NCI-H2107 (cell line): ENCODE measurements around the gene HIVEP3.
A peak's percentile ranks its signal among the peaks of the same experiment; 100 is the strongest.

Source experiments
- DNase-seq: peaks from one replicate; lab custom pipeline; 2025; lab: John Stamatoyannopoulos, UW

HIVEP3 gene

DNA sequence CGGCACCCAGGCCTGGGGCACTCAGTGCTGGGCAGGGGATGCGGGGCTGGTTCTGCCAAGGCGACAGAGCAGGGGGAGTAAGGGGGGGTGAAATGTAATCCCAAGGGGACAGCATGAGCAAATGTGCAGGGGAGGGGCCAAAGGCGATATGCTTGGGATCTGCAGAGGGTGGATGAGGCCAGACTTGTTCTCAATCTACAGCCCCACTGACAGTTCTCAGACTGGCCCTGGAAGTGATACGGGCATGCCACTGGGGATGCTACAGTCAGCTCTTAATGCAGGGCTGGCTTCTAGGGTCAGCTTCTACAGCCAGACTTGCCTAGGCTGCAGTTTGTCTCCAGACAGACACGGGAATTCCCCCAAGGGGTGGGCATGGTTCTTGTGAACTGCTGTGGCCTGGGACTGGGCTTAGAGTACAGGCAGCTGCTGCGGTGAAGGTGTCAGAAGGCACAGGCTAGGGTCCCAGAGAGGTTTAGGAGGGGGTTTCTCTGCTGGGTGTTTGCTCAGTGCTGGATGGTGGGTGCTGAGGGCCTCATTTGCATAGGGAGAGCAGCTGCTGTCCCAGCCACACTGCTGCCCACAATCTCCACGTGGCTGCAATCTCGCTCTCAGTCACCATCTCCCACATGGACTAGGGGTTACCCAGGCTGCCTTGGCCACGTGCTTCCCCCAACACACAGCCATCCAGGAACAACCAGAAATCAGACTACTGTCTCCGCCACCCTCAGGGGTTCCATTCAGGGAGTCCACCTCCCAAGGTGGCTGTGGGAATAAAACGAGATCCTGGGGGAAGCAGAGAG lies 190.1 kb downstream of the HIVEP3 start:
- DNase-seq = peak; percentile 66

DNA sequence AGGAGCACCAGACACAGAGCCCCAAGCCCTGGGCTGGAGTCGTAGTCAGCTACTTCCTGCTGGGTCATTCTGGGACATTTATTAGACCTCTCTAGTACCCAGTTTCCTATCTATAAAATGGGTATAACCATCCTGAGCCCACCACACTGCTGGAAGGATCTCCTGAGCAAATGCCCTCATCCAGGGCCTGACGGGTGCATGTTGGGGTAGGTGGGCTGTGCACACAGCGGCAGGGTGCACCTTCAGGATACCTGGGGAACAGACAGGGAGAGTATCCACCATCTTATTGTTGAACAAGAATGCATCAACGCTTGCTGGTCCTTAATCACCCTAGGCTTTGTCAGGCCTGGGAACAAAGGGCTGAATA lies 191.0 kb downstream of the HIVEP3 start:
- DNase-seq = no peak

DNA sequence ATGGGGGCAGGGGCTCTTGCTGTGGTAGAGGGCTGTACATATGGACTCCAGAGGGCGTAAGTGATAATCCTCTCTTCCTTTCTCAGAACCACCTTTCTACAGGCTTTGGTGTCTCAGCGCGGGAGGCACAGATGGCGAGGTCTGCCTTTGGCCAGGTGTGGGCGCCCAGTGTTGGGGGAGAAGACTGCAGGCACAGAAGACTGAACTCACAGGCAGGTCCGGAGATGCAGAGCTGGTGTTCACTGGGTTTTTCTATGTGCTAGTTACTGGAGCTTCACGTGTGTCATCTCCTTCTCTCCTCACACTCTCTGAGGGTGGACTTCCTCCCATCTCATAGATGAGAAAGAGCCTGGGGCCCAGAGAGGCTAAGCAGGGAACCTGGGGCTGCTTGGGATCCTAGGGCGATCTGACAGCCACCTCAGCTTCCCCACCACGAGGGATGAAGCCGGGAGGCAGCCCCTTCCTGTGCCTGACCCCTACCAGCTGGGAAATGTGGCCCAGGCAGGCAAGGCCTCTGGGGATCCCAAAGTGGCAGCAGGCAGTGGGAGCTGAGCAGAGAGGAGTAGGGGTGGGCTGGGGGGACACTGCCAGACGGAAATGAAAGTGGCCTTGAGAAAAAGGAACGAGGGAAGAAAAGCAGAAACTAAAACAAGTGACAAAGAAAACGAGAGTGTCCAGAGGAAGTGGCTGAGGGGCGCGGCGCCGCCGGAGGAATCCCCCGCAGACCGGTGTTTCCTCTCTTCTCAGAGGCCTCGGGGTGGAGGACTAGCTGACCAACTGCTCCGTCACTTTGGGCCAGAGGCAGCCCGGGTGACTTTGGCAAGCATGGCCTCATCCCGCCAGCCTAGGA lies 191.6 kb downstream of the HIVEP3 start:
- DNase-seq = peak; percentile 43

DNA sequence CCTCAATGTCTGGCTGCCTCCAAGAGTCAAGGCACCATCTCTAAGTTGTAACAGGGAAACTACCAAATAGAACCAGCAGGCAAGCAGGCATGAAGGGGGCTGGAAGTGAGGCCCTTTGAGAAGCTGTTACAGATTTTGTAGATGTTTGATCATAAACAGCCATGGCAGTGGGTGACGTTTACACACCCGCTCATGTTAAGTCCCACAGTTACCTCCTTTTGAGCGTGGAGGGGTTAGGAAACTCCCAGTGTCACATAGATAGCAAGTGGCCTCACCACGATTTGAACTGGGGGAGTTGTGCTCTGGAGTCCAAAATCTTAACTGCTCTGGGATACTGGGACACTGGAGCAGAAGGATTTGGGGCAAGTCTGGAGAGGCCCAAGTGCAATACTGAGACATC lies 192.4 kb downstream of the HIVEP3 start:
- no peak for DNase-seq

DNA sequence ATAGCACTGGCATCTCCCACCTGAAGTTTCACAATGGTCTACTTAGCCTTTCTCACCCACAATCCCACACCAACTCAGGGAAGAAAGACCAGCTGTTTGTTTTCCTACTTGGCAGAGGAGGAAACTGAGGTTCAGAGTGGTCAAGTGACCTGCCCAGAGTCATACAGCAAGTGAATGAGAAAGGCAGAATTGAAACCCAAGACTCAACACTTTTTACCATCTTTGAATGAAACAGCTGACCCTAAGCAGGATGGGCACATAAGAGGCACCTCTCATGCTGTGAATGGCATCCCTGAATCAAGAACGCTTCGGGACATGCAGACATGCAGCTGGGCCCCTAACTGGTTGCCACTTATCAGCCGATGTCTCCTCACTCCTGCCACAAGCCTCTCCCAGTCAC lies 193.8 kb downstream of the HIVEP3 start:
- DNase-seq = no peak

DNA sequence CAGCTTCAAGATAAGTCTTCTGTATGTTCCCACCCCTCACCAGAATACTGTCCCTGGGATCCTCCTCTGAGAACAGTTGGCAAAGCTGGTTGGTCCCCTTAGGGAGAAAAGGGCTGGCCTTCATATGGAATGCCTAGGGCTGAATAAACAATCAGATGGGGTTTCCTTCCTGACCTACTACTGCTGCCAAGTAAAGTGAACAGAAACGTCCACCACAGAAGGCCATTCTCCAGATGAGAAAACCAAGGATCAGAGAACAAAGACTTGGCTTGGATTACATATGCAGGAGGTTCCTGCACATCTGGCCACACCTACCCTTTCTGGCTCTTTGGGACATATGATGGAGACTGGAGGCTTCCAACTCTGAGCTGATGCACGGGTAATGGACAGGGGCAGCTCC lies 194.5 kb downstream of the HIVEP3 start:
- no peak for DNase-seq

DNA sequence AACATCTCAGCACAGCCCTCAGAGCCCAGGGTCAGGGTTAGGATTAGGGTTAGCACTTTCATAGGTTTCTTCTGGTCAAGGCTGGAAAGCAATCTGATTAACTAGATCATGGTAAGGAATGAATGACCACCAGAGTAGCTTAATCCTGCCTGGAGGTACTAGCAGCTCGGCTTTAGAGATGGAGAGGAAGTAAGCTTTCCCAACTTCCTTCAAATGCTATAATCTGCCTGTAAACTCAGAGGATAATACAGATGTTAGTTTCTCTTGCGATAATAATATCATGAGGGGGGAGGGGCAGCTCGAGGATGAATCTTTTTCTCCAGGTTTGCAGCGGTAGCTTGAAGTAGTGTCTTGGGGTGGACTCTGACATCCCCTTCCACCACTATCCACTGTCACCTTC lies 194.9 kb downstream of the HIVEP3 start:
- no peak for DNase-seq

DNA sequence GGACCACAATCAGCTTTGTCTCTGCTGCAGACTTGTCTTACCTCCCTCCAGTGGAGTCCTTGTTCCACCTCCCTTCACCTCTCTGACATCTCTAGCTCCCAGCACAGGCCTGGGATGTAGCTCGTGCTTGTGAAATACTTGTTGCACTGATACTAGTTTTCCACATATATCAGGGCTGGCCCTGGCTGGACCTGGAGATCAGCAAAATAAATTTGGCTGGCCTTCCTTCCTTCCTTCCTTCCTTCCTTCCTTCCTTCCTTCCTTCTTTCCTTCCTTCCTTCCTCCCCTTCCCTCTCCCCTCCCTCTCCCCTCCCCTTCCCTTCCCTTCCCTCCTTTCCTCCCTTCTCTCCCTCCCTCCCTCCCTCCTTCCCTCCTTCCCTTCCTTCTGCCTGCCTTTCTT lies 196.5 kb downstream of the HIVEP3 start:
- no peak for DNase-seq

DNA sequence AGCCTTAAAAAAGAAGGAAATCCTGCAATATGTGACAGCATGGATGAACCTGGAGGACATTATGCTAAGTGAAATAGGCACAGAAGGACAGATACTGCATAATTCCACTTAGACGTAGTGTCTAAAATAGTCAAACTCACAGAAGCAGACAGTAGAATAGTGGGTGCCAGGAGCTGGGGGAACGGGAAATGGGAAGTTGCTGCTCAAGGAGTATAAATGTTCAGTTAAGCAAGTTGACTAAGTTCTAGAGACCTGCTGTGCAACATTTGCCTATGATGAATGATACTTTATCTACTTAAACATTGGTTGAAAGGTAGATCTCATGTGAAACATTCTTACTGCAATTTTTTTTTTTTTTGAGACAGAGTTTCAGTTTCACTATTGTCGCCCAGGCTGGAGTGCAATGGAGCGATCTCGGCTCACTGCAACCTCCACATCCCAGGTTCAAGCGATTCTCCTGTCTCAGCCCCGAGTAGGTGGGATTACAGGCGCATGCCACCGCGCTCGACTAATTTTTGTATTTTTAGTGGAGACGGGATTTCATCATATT lies 197.8 kb downstream of the HIVEP3 start:
- DNase-seq = no peak

DNA sequence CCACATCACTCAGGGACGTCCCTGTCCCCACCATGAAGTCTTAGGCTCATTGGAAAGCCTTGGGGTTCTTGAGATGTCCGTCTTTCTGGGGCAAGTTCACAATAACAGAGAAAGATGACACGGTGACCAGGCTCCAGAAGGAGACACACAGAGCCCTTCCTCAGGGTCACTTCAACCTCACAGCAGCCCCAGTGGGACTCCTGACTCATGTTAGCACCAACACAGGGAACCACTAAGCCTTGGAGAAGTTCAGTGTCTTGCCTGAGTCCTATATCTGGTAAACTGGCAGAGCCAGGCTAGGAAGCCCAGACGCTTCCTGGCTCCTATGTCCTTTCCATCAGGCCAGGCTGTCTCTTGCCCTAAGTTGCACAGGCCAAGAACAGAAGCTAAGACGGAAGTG lies 199.1 kb downstream of the HIVEP3 start:
- DNase-seq = no peak

DNA sequence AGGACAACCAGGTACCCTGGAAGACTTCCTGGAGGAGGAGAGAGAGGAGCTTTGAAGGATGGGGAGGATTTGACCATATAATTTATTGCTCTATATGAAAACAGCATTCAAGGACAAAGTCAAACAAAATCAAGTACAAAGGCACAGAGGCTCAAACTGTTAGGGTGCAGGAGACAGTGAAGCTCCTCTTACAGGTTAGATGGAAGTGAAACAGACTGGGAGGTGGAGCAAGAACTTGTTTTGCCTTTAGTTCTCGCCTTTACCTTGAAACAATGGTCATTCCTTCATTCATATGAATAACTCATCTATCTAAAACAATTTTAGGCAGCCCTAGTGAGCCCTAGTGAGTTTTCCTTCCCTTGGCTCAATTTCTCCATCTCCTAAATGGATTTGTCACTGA lies 199.6 kb downstream of the HIVEP3 start:
- no peak for DNase-seq

DNA sequence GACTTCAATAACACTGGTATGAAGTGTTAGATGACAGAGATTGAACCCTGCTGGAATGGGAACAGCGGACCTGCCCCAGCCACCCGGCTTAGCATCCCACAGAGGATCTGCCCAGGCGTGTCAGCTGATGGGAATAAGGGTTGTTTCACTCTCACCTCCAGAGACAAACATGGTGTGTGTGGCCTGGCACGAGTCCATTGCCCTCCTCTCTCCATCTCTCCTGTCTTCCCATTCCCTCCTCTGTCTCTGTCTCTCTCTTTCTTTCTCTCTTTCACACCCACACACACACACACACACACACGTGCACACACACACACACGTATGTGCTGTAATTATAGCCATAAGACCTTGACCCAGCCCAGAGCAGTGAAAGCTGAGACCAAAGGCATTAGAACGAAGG lies 200.2 kb downstream of the HIVEP3 start:
- no peak for DNase-seq

DNA sequence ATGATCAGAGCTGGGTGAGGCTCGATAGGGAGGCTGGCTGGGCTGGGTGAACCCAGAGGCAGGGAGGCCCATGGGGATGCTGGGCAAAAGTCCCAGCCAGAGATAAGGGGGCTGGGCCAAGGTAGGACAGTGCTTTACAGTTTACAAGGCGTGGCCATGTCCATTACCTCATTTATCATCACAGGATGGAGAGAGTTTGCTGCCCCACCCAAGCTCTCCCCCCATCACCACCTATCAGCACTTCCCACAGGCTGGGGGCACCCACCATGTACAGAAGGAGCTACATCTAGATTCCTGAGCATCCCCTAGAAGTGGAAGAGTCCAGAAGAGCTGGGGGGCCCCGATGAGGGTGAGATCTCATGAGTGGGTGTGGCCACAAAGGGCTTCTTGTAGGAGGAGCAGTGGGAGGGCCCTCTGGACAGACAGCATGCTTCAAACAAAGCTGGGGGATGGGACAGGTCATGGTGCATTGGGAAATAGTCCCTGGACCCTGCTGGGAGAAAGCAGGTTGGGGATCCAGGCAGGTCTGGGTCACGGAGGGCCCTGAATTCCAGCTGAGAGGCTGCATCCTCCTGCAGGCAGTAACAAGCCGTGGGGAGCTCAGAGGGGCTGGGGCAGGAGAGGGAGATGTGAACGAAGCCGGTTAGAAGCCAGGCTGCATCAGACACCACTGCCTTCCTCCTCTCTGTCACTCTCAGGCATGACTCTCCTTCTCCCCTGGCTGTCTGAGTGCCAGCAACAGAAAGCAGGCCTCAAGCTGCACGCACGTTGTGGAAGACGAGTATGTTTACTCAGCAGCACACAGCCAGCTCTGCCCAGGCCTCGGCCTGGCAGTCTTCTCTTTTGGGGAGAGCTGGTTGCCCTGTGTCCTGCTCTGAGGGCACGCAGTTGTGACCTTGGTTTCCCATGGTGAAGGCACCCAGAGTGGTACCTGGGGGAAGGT lies 202.3 kb downstream of the HIVEP3 start:
- DNase-seq = no peak

DNA sequence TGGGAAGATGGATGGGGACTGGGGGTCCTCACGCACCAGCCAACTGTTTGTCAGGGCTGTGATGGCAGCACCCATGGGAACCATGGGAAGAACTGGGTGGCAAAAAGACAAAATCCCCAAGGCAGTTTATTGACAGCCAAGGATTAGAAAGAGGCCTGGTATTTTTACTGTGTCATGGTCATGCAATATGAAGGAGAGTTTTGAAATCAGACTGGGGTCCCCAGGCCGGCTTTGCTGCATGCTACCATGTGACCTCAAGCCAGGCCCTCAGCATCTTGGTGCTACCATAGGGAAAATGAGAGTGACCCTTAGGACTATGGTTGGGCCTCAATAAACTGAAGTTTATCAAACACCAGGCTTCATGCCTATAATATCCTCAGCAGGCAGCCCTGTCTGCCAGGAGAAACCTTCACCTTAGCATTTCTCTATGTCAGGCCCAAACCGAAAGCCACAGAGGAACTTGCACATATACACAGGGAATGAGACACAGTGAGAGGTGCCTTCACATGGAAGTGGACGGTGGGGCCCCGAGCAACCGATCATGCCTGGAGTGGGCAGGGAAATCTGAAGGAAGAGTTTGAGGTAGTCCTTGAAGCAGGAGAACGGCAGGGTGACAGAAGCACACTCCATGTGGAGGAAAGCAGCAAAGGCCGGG lies 203.2 kb downstream of the HIVEP3 start:
- DNase-seq = no peak

DNA sequence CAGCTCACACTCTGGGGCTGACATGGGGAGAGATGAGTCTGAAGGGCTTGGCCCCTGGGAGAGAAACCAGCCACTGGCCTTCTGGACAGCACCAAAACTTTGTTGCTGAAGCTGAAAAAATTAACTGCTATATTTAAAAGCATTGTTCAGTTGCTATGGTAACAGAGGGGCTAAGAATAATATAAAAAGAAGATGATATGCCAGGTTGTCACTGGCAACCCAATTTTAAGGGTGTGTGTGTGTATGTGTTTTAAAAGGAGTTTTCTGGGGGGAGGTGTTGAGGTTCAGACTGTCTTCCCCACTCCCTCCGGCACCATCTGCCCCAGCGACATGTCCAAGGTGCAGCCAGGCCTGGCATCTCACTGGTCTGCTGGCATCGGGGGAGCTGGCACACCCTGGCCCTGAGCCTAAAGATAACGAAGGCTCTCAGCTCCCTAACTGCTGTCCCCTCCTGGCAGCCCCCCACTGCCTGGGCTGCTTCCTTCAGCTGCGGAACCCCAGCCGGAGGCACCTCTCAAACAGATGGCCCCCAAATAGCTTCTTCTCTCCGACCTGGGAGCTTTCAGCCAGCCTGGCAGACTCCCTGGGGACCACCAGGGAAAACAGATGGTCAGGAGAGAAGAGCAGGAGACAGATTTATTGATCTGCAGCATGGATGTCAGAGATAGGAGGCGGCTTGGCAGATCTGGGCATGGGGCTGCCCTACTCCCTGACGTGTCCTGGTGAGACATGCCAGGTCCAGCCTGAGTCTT lies 203.9 kb downstream of the HIVEP3 start:
- no peak for DNase-seq

DNA sequence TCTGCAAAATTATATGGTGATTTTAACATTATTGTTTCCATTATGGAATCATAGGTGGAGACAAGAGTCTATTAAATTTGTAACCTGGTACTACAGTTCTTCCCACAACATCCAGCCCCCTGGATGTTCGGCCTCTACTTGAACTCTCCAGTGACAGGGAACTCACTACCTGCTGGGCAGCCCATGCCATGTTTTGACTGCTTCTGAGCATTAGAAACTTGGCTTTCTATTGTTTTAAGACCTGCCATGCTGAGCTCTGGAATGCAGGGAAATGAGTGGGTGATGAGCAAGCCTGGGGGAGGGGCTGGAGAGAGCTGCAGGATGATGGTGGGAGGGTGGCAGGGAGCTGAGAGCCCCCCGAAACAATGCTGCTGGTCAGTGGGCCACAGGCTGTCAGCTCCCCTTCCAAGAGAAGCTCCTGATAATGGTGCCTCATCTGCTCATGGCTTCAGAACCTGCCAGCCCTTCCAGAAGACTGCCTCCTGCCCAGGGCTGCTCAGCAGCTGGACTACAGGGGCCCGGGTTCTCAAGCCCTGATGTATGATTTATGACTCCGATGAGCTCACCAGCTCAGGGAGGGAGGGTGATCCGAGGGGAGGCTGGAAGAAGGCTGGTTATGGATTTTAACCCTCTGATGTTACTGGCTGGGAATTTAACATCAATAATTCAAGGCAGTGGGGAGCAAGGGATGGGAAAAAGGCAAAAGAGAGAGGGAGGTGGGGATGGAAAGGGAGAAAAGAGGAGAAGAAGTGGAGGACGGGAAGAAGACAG lies 205.0 kb downstream of the HIVEP3 start:
- no peak for DNase-seq

DNA sequence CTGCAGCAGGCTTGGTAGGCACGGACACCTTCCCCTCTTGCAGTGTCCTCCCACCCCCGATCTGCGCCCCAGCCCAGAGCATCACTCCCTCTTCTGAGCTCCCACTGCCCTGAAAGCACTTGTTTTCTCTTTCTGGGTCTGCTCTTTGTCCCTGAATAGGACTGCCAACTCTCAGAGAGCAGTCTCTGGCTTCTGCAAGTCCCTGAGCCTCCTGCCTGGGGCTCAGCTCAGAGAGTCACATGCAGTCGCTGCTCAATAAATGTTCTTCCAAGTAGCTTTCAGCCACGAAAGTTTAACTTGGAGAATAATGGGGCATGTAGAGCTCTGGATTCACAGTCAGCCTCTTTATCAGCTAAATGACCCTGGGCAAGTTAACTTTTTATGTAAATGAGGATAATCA lies 205.6 kb downstream of the HIVEP3 start:
- DNase-seq = no peak

DNA sequence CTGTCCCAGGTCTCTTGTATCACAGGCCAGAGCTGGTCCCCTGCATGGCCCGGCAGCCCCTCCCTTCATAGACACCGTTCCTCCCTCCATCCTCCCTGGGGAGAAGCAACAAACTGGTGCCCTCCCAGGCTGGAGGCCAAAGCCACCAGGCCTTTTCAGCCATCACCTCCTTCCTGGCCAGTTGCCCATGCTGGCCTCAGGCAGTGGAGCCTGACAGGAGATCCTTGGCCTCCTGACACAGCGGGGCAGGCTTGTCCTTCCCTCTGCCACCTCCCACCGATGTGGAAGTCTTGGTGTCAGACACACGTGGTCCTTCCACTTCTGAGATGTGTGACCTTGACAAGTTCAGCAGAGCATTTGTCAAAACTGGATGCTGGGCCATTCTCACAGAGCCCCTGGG lies 206.0 kb downstream of the HIVEP3 start:
- DNase-seq = no peak

DNA sequence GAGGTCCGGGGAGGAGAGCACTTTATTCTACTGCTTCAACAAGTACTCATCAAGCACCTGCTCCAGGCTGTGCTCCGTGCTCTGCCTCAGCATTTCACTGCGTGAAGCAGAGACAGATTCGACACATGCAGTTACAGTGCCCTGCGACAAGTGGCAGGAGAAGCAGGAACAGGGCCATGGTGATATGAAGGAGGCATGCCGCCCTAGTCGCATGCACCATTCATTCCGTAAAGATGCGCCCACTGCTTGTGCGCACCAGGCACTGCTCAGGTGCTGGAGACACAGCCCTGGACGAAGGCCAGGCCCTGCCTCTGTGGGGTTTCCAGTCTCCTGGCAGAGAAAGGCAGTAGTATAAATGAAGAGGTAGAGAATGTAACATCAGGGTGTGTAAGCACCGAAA lies 206.6 kb downstream of the HIVEP3 start:
- DNase-seq = no peak

DNA sequence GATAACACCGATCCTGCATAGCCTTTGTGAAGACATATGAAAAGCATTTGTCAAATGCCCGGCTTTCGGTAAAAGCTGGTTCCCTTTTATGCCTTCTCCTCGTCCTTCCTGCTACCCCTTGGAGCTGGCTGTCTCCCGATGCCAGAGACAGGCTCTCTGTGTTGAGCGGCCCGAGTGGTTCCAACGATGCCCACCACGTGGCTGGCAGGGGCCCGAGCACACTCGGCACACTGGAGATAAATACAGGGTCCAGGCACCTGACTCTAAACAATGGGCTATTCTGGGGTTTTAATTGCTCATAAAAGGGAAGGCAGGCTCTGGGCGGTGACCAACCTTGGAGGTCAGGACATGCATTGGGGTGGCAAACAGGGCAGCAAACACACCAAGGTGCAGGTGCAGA lies 207.1 kb downstream of the HIVEP3 start:
- DNase-seq = no peak
